ENCODE results near the gene ADGRA3. TPM values are rescaled to one million over a fixed set of nuclear protein-coding genes. Genes with fewer than 3 reads are reported as not detected.

ADGRA3 gene
- total RNA-seq, 2 experiments from 2014 or later: not detected

GRCh38 chr4:22466581-22466980 is 49.3 kb downstream of the ADGRA3 start:
- Histone ChIP-seq H3K4me1 (ENCODE audit: insufficient read depth, low read length, poor library complexity, severe bottlenecking) (no peaks in the 10 kb centered on the region), H3K4me3 (ENCODE audit: low read depth, low read length, poor library complexity, severe bottlenecking) (no peak overlapping the region), H3K79me2 (ENCODE audit: insufficient read depth, low read depth, low read length) (no peaks in the 10 kb centered on the region), H3K9me2 (ENCODE audit: insufficient read depth, low read length) (no peaks in the 10 kb centered on the region), H2AFZ (ENCODE audit: low read length) (no peak overlapping the region), H3K4me2 (ENCODE audit: low read length) (no peak overlapping the region), H3K9me3 (ENCODE audit: low read length) (no peaks in the 10 kb centered on the region), H4K20me1 (ENCODE audit: insufficient read depth, low read length) (no peaks in the 10 kb centered on the region), H3K27ac (ENCODE audit: low read depth, low read length, poor library complexity, severe bottlenecking) (no peak overlapping the region), H3K36me3 (ENCODE audit: insufficient read depth, low read length) (no peaks in the 10 kb centered on the region)
- BruUV-seq (replicated peaks): no TSS peak
- DNase-seq (ENCODE audit: low spot score): no peak
- TF ChIP-seq CTCF (conservative IDR thresholded peaks at IDR 0.05; ENCODE audit: low read length) (no peak), EZH2phosphoT487 (IDR thresholded peaks at IDR 0.05; ENCODE audit: borderline replicate concordance, low read depth, low read length) (no peak)
- POLR2A ChIA-PET: no interaction called here
- intact Hi-C loops (cut with micrococcal nuclease; ENCODE audit: unreplicated experiment): no loop called here
- CTCF ChIA-PET (ENCODE audit: unreplicated experiment): no interaction called here

GRCh38 chr4:22465996-22466395 is 49.9 kb downstream of the ADGRA3 start:
- Histone ChIP-seq H3K9me2 (ENCODE audit: insufficient read depth, low read length) (no peaks in the 10 kb centered on the region), H3K36me3 (ENCODE audit: insufficient read depth, low read length) (no peaks in the 10 kb centered on the region), H3K27ac (ENCODE audit: low read depth, low read length, poor library complexity, severe bottlenecking) (no peak overlapping the region), H4K20me1 (ENCODE audit: insufficient read depth, low read length) (no peaks in the 10 kb centered on the region), H3K4me1 (ENCODE audit: insufficient read depth, low read length, poor library complexity, severe bottlenecking) (no peaks in the 10 kb centered on the region), H2AFZ (ENCODE audit: low read length) (no peak overlapping the region), H3K4me3 (ENCODE audit: low read depth, low read length, poor library complexity, severe bottlenecking) (no peak overlapping the region), H3K9me3 (ENCODE audit: low read length) (no peaks in the 10 kb centered on the region), H3K79me2 (ENCODE audit: insufficient read depth, low read depth, low read length) (no peaks in the 10 kb centered on the region), H3K4me2 (ENCODE audit: low read length) (no peak overlapping the region)
- no peak for DNase-seq (ENCODE audit: low spot score)
- ChIA-PET CTCF (ENCODE audit: unreplicated experiment) (no interaction called here), POLR2A (no interaction called here)
- intact Hi-C loops (cut with micrococcal nuclease; ENCODE audit: unreplicated experiment): no loop called here
- BruUV-seq (replicated peaks): no TSS peak
- TF ChIP-seq EZH2phosphoT487 (IDR thresholded peaks at IDR 0.05; ENCODE audit: borderline replicate concordance, low read depth, low read length) (no peak), CTCF (conservative IDR thresholded peaks at IDR 0.05; ENCODE audit: low read length) (no peak)

DNA sequence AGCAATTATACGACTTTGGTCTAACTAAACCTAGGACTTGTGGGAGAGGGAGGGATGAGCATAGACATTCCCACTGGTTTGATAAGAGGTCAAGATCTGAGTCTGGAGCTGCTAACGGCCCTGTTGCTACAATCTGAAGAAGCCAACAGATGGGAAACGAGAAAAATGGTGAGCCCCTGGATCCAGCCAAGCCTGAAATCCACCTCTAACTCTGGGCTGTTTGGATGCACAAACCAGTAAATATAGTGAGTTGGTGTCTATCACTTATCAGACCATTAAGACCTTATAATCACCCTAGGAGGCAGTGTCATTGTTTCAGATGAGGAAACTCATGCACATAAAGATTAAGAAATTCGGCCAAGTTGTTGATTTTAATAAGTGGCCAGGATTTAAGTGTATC is 50.5 kb downstream of the ADGRA3 start:
- Histone ChIP-seq H3K4me2 (ENCODE audit: low read length) (no peak overlapping the region), H3K27ac (ENCODE audit: low read depth, low read length, poor library complexity, severe bottlenecking) (no peak overlapping the region), H4K20me1 (ENCODE audit: insufficient read depth, low read length) (no peaks in the 10 kb centered on the region), H3K9me3 (ENCODE audit: low read length) (no peaks in the 10 kb centered on the region), H3K4me1 (ENCODE audit: insufficient read depth, low read length, poor library complexity, severe bottlenecking) (no peaks in the 10 kb centered on the region), H2AFZ (ENCODE audit: low read length) (no peak overlapping the region), H3K4me3 (ENCODE audit: low read depth, low read length, poor library complexity, severe bottlenecking) (no peak overlapping the region), H3K79me2 (ENCODE audit: insufficient read depth, low read depth, low read length) (no peaks in the 10 kb centered on the region), H3K36me3 (ENCODE audit: insufficient read depth, low read length) (no peaks in the 10 kb centered on the region), H3K9me2 (ENCODE audit: insufficient read depth, low read length) (no peaks in the 10 kb centered on the region)
- intact Hi-C loops (cut with micrococcal nuclease; ENCODE audit: unreplicated experiment): no loop called here
- DNase-seq (ENCODE audit: low spot score): no peak
- ChIA-PET CTCF (ENCODE audit: unreplicated experiment) (no interaction called here), POLR2A (no interaction called here)
- no peak for TF ChIP-seq CTCF (conservative IDR thresholded peaks at IDR 0.05; ENCODE audit: low read length)
- no peak for TF ChIP-seq EZH2phosphoT487 (IDR thresholded peaks at IDR 0.05; ENCODE audit: borderline replicate concordance, low read depth, low read length)
- no TSS peak for BruUV-seq (replicated peaks)

Measured in OCI-LY7 (cell line).